ENCODE data around the gene CFAP161.

DNA sequence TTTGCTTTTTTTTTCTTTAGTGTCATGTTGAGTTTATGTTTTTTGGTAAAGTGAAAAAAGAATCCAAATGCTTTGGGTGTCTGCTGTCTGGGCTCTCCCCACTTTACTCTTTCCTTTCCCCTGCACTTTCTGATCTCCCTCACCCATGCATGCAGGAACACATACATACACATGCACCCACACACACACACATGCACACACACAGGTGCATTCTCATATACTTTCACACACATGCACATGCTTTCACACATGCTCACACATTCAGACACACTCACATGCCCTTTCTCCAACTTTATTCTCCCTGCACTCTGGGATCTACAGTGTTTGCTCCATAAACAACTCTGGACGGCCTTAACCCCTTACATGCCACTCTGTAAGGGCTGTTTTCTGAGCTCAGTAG lies 46.4 kb upstream of the CFAP161 start:
- TF ChIP-seq GATA2 (CRISPR knock-in tag; IDR thresholded peaks at IDR 0.05) (no peak), EZH2phosphoT487 (IDR thresholded peaks at IDR 0.05; ENCODE audit: borderline replicate concordance, low read depth) (no peak), RAD21 (IDR thresholded peaks at IDR 0.05; ENCODE audit: low read length) (no peak), EP300 (IDR thresholded peaks at IDR 0.05; ENCODE audit: borderline replicate concordance in 1 of 2, low read depth in 1 of 2, low read length in 1 of 2) (no peak), RCOR1 (IDR thresholded peaks at IDR 0.05; ENCODE audit: low read length) (no peak), SIN3A (IDR thresholded peaks at IDR 0.05; ENCODE audit: borderline replicate concordance, low read depth, low read length) (no peak), YY1 (IDR thresholded peaks at IDR 0.05; ENCODE audit: low read depth) (no peak), NRF1 (IDR thresholded peaks at IDR 0.05; ENCODE audit: low read depth, low read length) (no peak), FOSL2 (IDR thresholded peaks at IDR 0.05; ENCODE audit: borderline replicate concordance, low read depth) (no peak), FOXM1 (IDR thresholded peaks at IDR 0.05; ENCODE audit: low read depth) (no peak), TEAD4 (IDR thresholded peaks at IDR 0.05; ENCODE audit: borderline replicate concordance, insufficient read depth) (no peak), POLR2AphosphoS5 (IDR thresholded peaks at IDR 0.05; ENCODE audit: low read depth, low read length) (no peak)
- TF ChIP-seq, protein P1, sequence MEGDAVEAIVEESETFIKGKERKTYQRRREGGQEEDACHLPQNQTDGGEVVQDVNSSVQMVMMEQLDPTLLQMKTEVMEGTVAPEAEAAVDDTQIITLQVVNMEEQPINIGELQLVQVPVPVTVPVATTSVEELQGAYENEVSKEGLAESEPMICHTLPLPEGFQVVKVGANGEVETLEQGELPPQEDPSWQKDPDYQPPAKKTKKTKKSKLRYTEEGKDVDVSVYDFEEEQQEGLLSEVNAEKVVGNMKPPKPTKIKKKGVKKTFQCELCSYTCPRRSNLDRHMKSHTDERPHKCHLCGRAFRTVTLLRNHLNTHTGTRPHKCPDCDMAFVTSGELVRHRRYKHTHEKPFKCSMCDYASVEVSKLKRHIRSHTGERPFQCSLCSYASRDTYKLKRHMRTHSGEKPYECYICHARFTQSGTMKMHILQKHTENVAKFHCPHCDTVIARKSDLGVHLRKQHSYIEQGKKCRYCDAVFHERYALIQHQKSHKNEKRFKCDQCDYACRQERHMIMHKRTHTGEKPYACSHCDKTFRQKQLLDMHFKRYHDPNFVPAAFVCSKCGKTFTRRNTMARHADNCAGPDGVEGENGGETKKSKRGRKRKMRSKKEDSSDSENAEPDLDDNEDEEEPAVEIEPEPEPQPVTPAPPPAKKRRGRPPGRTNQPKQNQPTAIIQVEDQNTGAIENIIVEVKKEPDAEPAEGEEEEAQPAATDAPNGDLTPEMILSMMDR (IDR thresholded peaks at IDR 0.05), result no peak
- TF ChIP-seq, protein P2, sequence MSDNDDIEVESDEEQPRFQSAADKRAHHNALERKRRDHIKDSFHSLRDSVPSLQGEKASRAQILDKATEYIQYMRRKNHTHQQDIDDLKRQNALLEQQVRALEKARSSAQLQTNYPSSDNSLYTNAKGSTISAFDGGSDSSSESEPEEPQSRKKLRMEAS (IDR thresholded peaks at IDR 0.05; ENCODE audit: low read depth), result no peak

Measured in SK-N-SH (cell line).